Small intestine (tissue), 7 donors: Measurements from ENCODE around the gene MORN1. TPM values are rescaled to one million over a fixed set of nuclear protein-coding genes. Genes with fewer than 3 reads are reported as not detected.
A peak's percentile ranks its signal among the peaks of the same experiment; 100 is the strongest.
"Not testable (repeated sequence)": the region's sequence is repeated elsewhere in the genome, so short reads cannot be mapped to it uniquely, and the experiment has no call there.

Source experiments
- DNase-seq, 2 donors: peaks; one replicate each; pipeline versions ENCODE4 v3.0.0 to v3.0.0-alpha.2; 2013
- FAIRE-seq: peaks from 2 replicates; lab custom pipeline; 2012; peaks lifted over from hg19 to GRCh38; lab: Jason Lieb, UNC
- H3K27ac ChIP-seq, 3 donors: one replicate each; pipeline ENCODE4 v1.5.1; 2013; ENCODE audit warnings: low read length in 2 of 3, mild to moderate bottlenecking in 2 of 3, control low read depth in 1 of 3, inconsistent platforms in 1 of 3, low read depth in 1 of 3, moderate library complexity in 1 of 3
- H3K27me3 ChIP-seq, 3 donors: one replicate each; pipeline ENCODE4 v1.6.1; 2013; ENCODE audit warnings: low read length in 3 of 3, inconsistent platforms in 1 of 3; ENCODE audit not compliant: control insufficient read depth in 3 of 3, insufficient read depth in 3 of 3
- H3K36me3 ChIP-seq, 3 donors: one replicate each; pipeline ENCODE4 v1.6.1; 2013; ENCODE audit warnings: low read length in 3 of 3, inconsistent platforms in 1 of 3, low read depth in 1 of 3, mild to moderate bottlenecking in 1 of 3, moderate library complexity in 1 of 3; ENCODE audit not compliant: control insufficient read depth in 3 of 3, insufficient read depth in 2 of 3
- H3K4me1 ChIP-seq, 3 donors: one replicate each; pipeline ENCODE4 v1.6.1; 2013; ENCODE audit warnings: low read length in 2 of 3, inconsistent platforms in 1 of 3, low read depth in 1 of 3, mild to moderate bottlenecking in 1 of 3, moderate library complexity in 1 of 3; ENCODE audit not compliant: control insufficient read depth in 3 of 3, insufficient read depth in 2 of 3
- H3K4me3 ChIP-seq, 3 donors: one replicate each; pipeline ENCODE4 v1.5.1; 2013; ENCODE audit warnings: low read length in 3 of 3, control low read depth in 1 of 3, inconsistent platforms in 1 of 3, low read depth in 1 of 3, mild to moderate bottlenecking in 1 of 3, moderate library complexity in 1 of 3
- H3K9me3 ChIP-seq, 2 donors: one replicate each; pipeline ENCODE4 v1.6.1; 2013; ENCODE audit warnings: low read depth in 1 of 2, low read length in 1 of 2; ENCODE audit not compliant: control insufficient read depth in 2 of 2, insufficient read depth in 1 of 2
- WGBS, 3 donors: extraction: QIAGEN DNeasy Blood & Tissue Kit; methylation state at CpG; one replicate each; pipeline ENCODE4 v1.1.7; 2013; 5-methylcytosine and 5-hydroxymethylcytosine counted together
- polyA plus RNA-seq, 4 donors: library from polyadenylated mRNA; stranded (reverse) in 3 of 4; unstranded in 1 of 4; fragments of 200-250 nt in 3 of 4; fragments of 120-200 nt in 1 of 4; gene quantifications; one replicate each; pipeline versions ENCODE4 v1.2.1 to v1.2.3, GENCODE V29; 2013
- donor health status: healthy with polysubstance abuse.
- donor health status: control.
- donor health status: control.
- donor health status: Bipolar disorder and iron deficiency.
- donor health status: healthy.

MORN1 gene
- polyA plus RNA-seq, 4 donors = 1.1 to 10.6 (median 2.8) TPM

GRCh38 chr1:2330519-2331199 is 60.7 kb downstream of the MORN1 start:
- Histone ChIP-seq H3K9me3 (no peaks in the 10 kb centered on the region), H3K27ac (peak overlapping the region in 2 of 3 donors; percentile 28 to 33), H3K27me3 (no peaks in the 10 kb centered on the region), H3K4me1 (no peaks in the 10 kb centered on the region), H3K4me3 (no peak overlapping the region), H3K36me3 (no peaks in the 10 kb centered on the region)
- no peak for FAIRE-seq
- WGBS, 3 donors = 66 to 76% (median 75%) methylated on average over 27 to 31 of the region's 31 CpGs
- DNase-seq = peak in 1 of 2 donors; percentile 32

- DNase-seq (no peak), FAIRE-seq (no peak)
- Histone ChIP-seq H3K36me3 (no peaks in the 10 kb centered on the region), H3K27ac (peak overlapping the region in 1 of 3 donors; percentile 33), H3K4me3 (no peak overlapping the region), H3K27me3 (no peaks in the 10 kb centered on the region), H3K4me1 (no peaks in the 10 kb centered on the region), H3K9me3 (no peaks in the 10 kb centered on the region)
- WGBS, 3 donors = 78 to 89% (median 79%) methylated on average over 12 of the region's 12 CpGs
Measured at GRCh38 chr1:2330035-2330434, 61.3 kb downstream of the MORN1 start.

GRCh38 chr1:2328676-2329455 is 62.5 kb downstream of the MORN1 start:
- no peak for FAIRE-seq
- Histone ChIP-seq H3K36me3 (no peaks in the 10 kb centered on the region), H3K4me1 (no peaks in the 10 kb centered on the region), H3K27ac (no peak overlapping the region), H3K9me3 (no peaks in the 10 kb centered on the region), H3K4me3 (no peak overlapping the region), H3K27me3 (no peaks in the 10 kb centered on the region)
- WGBS, 3 donors = 72 to 84% (median 77%) methylated on average over 24 of the region's 24 CpGs
- no peak for DNase-seq

- no peak overlapping the region for H3K27ac ChIP-seq
- H3K4me3 ChIP-seq = no peak overlapping the region
- peaks cover 0 to 1% (median 0%) of the 10 kb centered on the region in 3 donors for H3K27me3 ChIP-seq
- no peak for FAIRE-seq
- WGBS, 3 donors = 82 to 91% (median 87%) methylated on average over 22 of the region's 22 CpGs
- no peaks in the 10 kb centered on the region for H3K9me3 ChIP-seq
- no peaks in the 10 kb centered on the region for H3K36me3 ChIP-seq
- DNase-seq = no peak
- H3K4me1 ChIP-seq = peaks cover 0 to 1% (median 0%) of the 10 kb centered on the region in 3 donors
Measured at GRCh38 chr1:2327841-2328240, 63.5 kb downstream of the MORN1 start.

- not testable (repeated sequence) for H3K27ac ChIP-seq, H3K27me3 ChIP-seq, H3K36me3 ChIP-seq, DNase-seq, H3K4me1 ChIP-seq, H3K9me3 ChIP-seq, H3K4me3 ChIP-seq
- peak; percentile 91 for FAIRE-seq
- WGBS, 3 donors = 87 to 98% (median 88%) methylated on average over 2 of the region's 2 CpGs
Measured at GRCh38 chr1:2327162-2327561, 64.2 kb downstream of the MORN1 start.

GRCh38 chr1:2326524-2326923 is 64.8 kb downstream of the MORN1 start:
- peaks cover 0 to 12% (median 0%) of the 10 kb centered on the region in 3 donors for H3K27me3 ChIP-seq
- no peaks in the 10 kb centered on the region for H3K36me3 ChIP-seq
- no peak for DNase-seq
- peaks cover 0 to 14% (median 0%) of the 10 kb centered on the region in 3 donors for H3K4me1 ChIP-seq
- no peaks in the 10 kb centered on the region for H3K9me3 ChIP-seq
- no peak for FAIRE-seq
- H3K27ac ChIP-seq = no peak overlapping the region
- WGBS, 3 donors = 85 to 89% (median 87%) methylated on average over 21 of the region's 21 CpGs
- no peak overlapping the region for H3K4me3 ChIP-seq

GRCh38 chr1:2324553-2325366 is 66.6 kb downstream of the MORN1 start:
- Histone ChIP-seq H3K27ac (no peak overlapping the region), H3K36me3 (no peaks in the 10 kb centered on the region), H3K4me1 (peaks cover 0 to 23% (median 0%) of the 10 kb centered on the region in 3 donors), H3K27me3 (peaks cover 0 to 15% (median 4%) of the 10 kb centered on the region in 3 donors), H3K9me3 (no peaks in the 10 kb centered on the region), H3K4me3 (no peak overlapping the region)
- FAIRE-seq (no peak), DNase-seq (no peak)
- WGBS, 3 donors = 80 to 87% (median 85%) methylated on average over 16 to 18 of the region's 18 CpGs

- peaks cover 0 to 15% (median 4%) of the 10 kb centered on the region in 3 donors for H3K27me3 ChIP-seq
- no peak overlapping the region for H3K4me3 ChIP-seq
- 82 to 89% (median 84%) methylated on average over 15 to 16 of the region's 16 CpGs for WGBS, 3 donors
- FAIRE-seq (no peak), DNase-seq (no peak)
- H3K4me1 ChIP-seq = peaks cover 0 to 23% (median 0%) of the 10 kb centered on the region in 3 donors
- no peaks in the 10 kb centered on the region for H3K36me3 ChIP-seq
- peak overlapping the region in 1 of 3 donors; percentile 77 for H3K27ac ChIP-seq
- no peaks in the 10 kb centered on the region for H3K9me3 ChIP-seq
Measured at GRCh38 chr1:2323451-2323974, 67.8 kb downstream of the MORN1 start.
